ENCODE data around the gene SMG1.

The SMG1 gene

GRCh38 chr16:18842565-18842964 is 83.6 kb downstream of the SMG1 start:
- DNase-seq, result no peak

- no peak for DNase-seq
Measured at GRCh38 chr16:18841833-18842525, 84.2 kb downstream of the SMG1 start.

- no peak for DNase-seq
Measured at GRCh38 chr16:18839555-18839954, 86.7 kb downstream of the SMG1 start.

GRCh38 chr16:18836702-18837101 is 89.5 kb downstream of the SMG1 start:
- DNase-seq, result no peak

GRCh38 chr16:18834864-18835263 is 91.3 kb downstream of the SMG1 start:
- DNase-seq, result no peak

GRCh38 chr16:18833707-18834505 is 92.3 kb downstream of the SMG1 start:
- DNase-seq, result no peak

- no peak for DNase-seq
Measured at GRCh38 chr16:18832613-18833012, 93.6 kb downstream of the SMG1 start.

- DNase-seq, result no peak
Measured at GRCh38 chr16:18832006-18832405, 94.2 kb downstream of the SMG1 start.

- no peak for DNase-seq
Measured at GRCh38 chr16:18829251-18829650, 97.0 kb downstream of the SMG1 start.

- DNase-seq, result no peak
Measured at GRCh38 chr16:18827890-18828289, 98.3 kb downstream of the SMG1 start.

- DNase-seq, result no peak
Measured at GRCh38 chr16:18816286-18816685, 109.9 kb downstream of the SMG1 start.

GRCh38 chr16:18811925-18812324 is 114.3 kb downstream of the SMG1 start:
- DNase-seq, result no peak

GRCh38 chr16:18809165-18809564 is 117.0 kb downstream of the SMG1 start:
- DNase-seq, result no peak

- DNase-seq, result no peak
Measured at GRCh38 chr16:18805257-18805773, 120.9 kb downstream of the SMG1 start.

- no peak for DNase-seq
Measured at GRCh38 chr16:18804540-18804939, 121.7 kb downstream of the SMG1 start.

- DNase-seq, result no peak
Measured at GRCh38 chr16:18803569-18804462, 122.4 kb downstream of the SMG1 start.

GRCh38 chr16:18802767-18803343 is 123.4 kb downstream of the SMG1 start:
- no peak for DNase-seq

- DNase-seq, result peak; percentile 99
Measured at GRCh38 chr16:18801145-18801972, 124.8 kb downstream of the SMG1 start, which contains the start of gene ARL6IP1. Gene ARL6IP1 (minus strand): TSS chr16:18801549. CDS start chr16:18801466, 83 bp downstream.

GRCh38 chr16:18800775-18801144 is 125.4 kb downstream of the SMG1 start:
- no peak for DNase-seq

GRCh38 chr16:18800293-18800692 is 125.9 kb downstream of the SMG1 start:
- DNase-seq, result no peak

- no peak for DNase-seq
Measured at GRCh38 chr16:18799500-18799899, 126.7 kb downstream of the SMG1 start.

GRCh38 chr16:18797746-18798145 is 128.5 kb downstream of the SMG1 start:
- DNase-seq, result no peak

Data from COR-L47 (cell line).